NCI-H2171 treated with DMSO at 0.1 percent for 48 hours (cell line): ENCODE measurements around the gene MSLN.
A peak's percentile ranks its signal among the peaks of the same experiment; 100 is the strongest.
"Not testable (repeated sequence)": the region's sequence is repeated elsewhere in the genome, so short reads cannot be mapped to it uniquely, and the experiment has no call there.

Experiments used
- DNase-seq: peaks from one replicate; lab custom pipeline; 2025; lab: John Stamatoyannopoulos, UW

MSLN gene

DNA sequence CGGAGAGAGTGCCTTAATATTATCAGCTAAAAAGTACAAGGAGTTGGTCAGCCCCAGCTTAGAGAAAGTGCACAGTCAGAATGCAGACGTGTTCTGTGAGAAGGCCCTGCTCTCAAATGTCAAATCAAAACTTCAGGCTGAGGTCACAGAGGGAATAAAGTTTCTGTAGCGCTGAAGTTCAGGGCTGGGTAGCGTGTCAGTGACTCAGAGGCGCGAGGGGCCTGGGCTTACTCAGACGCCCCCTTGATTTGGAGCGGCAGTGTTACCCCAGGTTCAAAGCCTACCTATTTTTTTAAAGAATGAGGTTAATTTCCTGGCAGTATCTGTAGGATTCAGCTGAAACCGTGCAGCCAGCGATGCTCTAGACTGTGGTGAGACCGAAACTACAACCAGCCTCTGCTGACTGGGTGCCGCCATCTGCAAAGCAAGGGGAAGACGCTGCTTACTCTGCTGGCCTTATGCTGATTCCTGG, 24.5 kb upstream of the MSLN start:
- no peak for DNase-seq

DNA sequence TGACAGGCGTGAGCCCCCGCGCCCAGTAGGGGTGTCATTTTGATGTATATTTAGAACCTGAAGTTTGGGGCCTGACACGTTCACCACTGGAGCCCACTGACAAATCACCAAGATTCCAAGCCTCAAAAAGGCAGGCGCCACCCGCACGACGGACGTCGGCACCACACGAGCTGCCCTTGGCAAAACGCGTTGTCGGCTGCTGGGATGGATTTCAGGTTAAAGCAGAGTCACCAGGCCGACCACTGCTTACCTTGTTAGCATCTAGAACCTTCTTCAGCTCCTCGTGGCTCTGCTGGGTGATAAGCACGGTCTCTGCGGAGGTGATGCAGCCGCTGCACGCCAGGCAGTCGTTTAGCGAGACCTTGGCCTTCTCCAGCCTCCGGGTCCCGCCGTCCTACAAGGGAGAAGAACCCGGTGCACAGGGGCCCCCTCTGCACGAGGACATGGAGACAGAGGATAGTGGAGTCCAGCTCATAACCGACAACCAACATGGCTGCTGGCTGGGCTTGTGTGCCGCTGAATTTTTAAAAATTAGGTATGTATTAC, 23.5 kb upstream of the MSLN start:
- no peak for DNase-seq

GRCh38 chr16:739560-740458, 20.7 kb upstream of the MSLN start:
- DNase-seq, result no peak

- no peak for DNase-seq
Observed at GRCh38 chr16:740459-740763, 20.1 kb upstream of the MSLN start.

GRCh38 chr16:740764-741505, 19.6 kb upstream of the MSLN start, which contains the start of gene CIAO3:
CIAO3 (minus strand) TSS chr16:740997; CDS start chr16:740985, 12 bp downstream.
- DNase-seq, result peak; percentile 85

DNA sequence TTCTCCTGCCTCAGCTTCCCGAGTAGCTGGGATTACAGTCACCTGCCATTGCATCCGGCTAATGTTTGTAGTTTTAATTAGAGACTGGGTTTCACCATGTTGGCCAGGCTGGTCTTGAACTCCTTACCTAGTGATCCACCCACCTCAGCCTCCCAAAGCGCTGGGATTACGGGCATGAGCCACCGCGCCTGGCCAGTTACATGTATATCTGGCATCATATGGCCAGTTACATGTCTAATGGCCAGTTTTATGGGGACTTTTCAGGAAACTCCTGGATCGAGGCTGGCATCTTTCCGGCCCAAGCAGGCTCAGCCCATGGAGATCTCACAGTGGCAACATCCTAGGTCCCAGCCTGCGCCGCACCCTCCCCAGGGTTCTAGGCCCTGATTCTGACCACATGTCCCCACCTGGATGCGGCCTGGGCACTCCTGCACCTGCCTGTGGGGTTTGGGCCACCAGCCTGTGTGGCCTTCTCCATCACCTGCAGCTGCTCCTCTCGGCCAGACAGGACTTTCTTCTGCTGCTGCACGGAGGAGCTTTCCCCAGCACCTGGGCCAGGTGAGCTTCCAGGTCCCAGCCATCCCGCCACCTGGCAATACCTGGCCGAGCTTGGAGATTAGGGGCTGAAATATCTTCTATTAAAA, 18.4 kb upstream of the MSLN start:
- DNase-seq, result no peak

DNA sequence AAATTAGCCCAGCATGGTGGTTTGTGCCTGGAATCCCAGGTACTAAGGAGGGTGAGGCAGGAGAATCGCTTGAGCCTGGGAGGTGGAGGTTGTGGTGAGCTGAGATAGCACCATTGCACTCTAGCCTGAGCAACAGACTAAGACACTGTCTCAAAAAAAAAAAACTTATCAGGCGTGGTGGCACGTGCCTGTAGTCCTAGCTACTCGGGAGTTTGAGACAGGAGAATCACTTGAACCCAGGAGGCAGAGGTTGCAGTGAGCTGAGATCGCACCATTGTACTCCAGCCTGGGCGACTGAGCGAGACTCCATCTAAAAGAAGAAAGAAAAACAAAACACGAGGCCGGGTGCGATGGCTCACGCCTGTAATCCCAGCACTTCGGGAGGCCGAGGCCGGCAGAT, 17.6 kb upstream of the MSLN start:
- not testable (repeated sequence) for DNase-seq

DNA sequence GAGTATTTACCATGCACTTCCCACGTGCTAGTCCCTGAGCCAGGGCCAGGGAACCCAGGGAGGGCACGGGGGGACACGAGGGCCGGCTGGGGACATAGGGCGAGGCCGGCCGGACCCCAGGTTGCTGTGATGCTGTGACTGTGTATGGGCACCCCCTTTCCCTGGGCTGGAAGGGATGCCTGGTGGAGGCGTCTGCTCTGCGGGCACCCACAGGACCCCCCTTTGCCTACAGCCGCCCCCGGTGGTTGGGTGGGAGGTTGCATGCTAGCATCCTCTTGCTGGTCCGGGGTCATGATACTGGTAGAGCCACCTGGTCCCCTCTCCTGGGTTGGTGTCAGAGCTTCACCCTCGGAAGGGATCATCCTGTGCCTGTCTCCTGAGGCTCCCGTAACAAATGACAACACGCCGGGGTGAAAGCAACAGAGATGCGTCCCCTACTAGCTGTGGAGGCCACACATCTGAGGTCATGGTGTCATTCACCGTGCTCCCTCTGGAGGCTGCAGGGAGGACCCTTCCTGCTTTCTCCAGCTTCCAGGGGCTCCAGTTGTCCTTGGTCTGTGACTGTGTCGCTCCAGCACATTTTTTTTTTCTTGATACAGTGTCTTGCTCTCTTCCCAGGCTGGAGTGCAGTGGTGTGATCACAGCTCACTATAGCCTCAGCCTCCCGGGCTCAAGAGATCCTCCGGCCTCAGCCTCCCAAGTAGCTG, 16.6 kb upstream of the MSLN start:
- no peak for DNase-seq

GRCh38 chr16:745739-746138, 14.8 kb upstream of the MSLN start:
- DNase-seq, result no peak

DNA sequence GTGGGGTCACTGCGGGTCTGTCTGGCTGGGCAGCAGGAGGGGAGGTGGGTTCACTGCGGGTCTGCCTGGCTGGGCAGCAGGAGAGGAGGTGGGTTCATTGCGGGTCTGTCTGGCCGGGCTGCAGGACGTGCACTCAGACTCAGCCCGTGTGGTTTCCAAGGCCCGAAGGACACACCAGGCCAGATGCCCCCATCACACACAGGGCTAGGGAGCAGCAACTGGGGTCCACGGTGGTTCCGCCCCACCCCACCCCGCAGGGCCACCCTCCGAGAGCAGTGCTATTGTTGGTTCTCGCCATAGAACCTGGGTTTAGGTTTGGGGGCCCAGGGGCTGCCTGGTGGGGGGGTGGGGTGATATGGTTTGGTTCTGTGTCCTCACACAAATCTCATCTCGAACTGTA, 13.9 kb upstream of the MSLN start:
- no peak for DNase-seq

DNA sequence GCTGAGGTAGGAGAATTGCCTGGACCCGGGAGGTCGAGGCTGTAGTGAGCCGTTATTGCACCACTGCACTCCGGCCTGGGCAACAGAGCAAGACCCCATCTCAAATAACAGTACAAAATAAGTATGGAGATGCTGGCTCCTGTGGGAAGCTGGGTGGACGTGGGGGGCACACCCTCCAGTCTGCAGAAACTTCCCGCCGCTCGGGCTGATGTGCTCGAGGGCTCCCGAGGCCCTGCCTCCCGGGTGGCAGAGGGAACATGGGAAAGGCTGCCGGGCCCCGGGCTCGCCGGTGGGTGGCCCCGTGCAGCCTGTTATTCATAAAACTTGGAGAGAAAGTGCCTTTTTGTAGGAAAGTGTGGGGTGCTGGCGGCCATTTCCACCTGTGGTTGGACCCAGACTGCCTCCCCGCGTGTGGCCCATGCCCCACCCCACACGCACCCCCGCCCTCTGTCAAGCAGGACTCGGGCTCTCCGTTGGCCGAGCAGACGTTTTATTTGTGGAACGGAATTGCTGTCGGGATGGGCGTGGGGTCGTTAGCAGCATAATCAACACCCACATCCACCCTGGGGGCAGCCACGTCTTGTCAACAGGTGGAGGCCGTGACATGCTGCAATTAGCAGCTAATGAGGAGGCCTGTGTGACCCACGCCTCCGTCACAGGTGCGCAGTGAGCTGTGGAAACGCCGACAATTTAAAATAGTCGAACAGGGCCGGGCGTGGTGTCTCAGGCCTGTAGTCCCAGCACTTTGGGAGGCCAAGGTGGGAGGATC, 12.4 kb upstream of the MSLN start:
- no peak for DNase-seq

- DNase-seq, result no peak
Observed at GRCh38 chr16:749010-749409, 11.5 kb upstream of the MSLN start.

DNA sequence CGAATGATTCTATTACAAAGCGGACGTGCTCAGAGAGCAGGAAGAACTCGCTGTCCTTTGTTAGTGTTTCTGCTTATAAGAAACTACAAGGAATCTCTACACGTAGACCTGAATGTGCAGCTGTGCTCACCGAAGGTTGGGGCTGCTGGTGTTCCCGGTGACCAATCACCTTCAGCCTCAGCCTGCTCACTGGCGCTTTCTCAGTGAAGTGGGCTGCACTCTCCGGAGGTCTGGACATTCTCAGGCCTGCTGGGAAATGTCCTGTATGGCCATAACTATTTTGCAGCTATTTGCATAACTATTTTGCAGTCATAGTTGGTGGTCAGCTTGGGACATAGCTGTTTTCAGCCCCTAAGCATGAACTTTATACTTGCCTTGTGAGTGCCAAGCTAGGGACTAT, 10.0 kb upstream of the MSLN start:
- no peak for DNase-seq

GRCh38 chr16:751152-752006, 9.2 kb upstream of the MSLN start:
- no peak for DNase-seq

DNA sequence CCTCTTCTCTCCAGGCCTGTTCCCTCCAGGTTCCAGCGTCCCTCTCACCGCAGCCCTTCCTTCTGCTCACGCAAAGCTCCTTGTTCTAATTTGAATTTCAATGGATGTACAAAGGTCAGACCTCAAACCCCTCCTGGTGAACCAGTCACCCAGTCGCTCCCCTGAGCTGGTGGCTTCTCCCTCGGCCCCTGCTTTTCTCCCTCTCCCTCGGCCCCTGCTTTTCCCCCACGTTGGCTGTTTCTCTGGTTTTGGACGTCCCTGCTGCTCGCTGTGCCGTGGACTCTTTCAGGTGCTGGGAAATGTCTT, 8.6 kb upstream of the MSLN start:
- DNase-seq, result no peak

- DNase-seq, result not testable (repeated sequence)
Observed at GRCh38 chr16:754121-754607, 6.4 kb upstream of the MSLN start.

DNA sequence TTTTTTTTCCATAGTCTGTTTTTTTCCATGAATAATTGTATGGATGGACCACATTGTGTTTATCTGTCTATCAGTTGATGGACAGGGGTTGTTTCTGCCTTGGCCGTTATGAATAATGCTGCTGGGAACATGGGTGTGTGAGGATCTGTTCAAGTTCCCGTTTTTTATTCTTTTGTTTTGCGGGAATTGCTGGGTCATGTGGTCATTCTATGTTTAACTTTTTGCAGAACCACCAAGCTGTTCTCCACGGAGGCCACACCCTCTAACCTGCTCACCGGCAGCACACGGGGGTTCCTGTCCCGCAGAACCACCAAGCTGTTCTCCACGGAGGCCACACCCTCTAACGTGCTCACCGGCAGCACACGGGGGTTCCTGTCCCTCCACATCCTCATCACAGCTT, 5.9 kb upstream of the MSLN start:
- no peak for DNase-seq

GRCh38 chr16:756428-756827, 4.1 kb upstream of the MSLN start:
- no peak for DNase-seq

- DNase-seq, result no peak
Observed at GRCh38 chr16:759110-759910, 1.2 kb upstream of the MSLN start.
